Neural crest cell (in vitro differentiated cells): ENCODE measurements around the gene MPRIP. TPM values are rescaled to one million over a fixed set of nuclear protein-coding genes. Genes with fewer than 3 reads are reported as not detected.

ENCODE experiments used
- DNase-seq: peaks from one replicate; pipeline ENCODE4 v3.0.0; 2021; ENCODE audit warnings: low read depth, mixed read lengths, low spot score
- H3K27ac Mint-ChIP-seq: one replicate; pipeline ENCODE4 v1.8.0; 2021; ENCODE audit warnings: mild to moderate bottlenecking, mixed read lengths; ENCODE audit not compliant: unreplicated experiment
- H3K27me3 Mint-ChIP-seq: 2 replicates; pipeline ENCODE4 v1.8.0; 2021; ENCODE audit warnings: low read depth, mild to moderate bottlenecking, mixed read lengths
- H3K36me3 Mint-ChIP-seq: 2 replicates; pipeline ENCODE4 v1.8.0; 2021; ENCODE audit warnings: low read depth, mild to moderate bottlenecking, mixed read lengths
- H3K4me1 Mint-ChIP-seq: 2 replicates; pipeline ENCODE4 v1.8.0; 2021; ENCODE audit warnings: mixed read lengths
- H3K4me3 Mint-ChIP-seq: one replicate; pipeline ENCODE4 v1.8.0; 2021; ENCODE audit warnings: mild to moderate bottlenecking, mixed read lengths
- H3K9me3 Mint-ChIP-seq: 2 replicates; pipeline ENCODE4 v1.8.0; 2021; ENCODE audit warnings: mixed read lengths
- CTCF ChIP-seq: fragments of 200-600 bp; sonication (generic); conservative IDR thresholded peaks from 2 replicates; pipeline ENCODE4 v1.5.0; 2021; ENCODE audit warnings: antibody characterized with exemption, mild to moderate bottlenecking
- total RNA-seq: library from RNA; stranded (reverse); gene quantifications from 2 replicates; pipeline ENCODE4 v1.2.1, GENCODE V29; 2021

MPRIP gene
- total RNA-seq, 1 donor from 2014 or later, result 241 TPM

GRCh38 chr17:17127730-17128291 is 85.6 kb downstream of the MPRIP start:
- Mint-ChIP-seq H3K4me3 (no peak overlapping the region), H3K9me3 (no peaks in the 10 kb centered on the region), H3K27me3 (no peaks in the 10 kb centered on the region), H3K36me3 (no peaks in the 10 kb centered on the region), H3K27ac (no peak overlapping the region), H3K4me1 (peaks cover 38% of the 10 kb centered on the region)
- no peak for TF ChIP-seq CTCF
- no peak for DNase-seq

GRCh38 chr17:17128476-17129075 is 86.3 kb downstream of the MPRIP start:
- Mint-ChIP-seq H3K27ac (no peak overlapping the region), H3K27me3 (no peaks in the 10 kb centered on the region), H3K4me3 (no peak overlapping the region), H3K9me3 (no peaks in the 10 kb centered on the region), H3K4me1 (peaks cover 39% of the 10 kb centered on the region), H3K36me3 (no peaks in the 10 kb centered on the region)
- no peak for DNase-seq
- TF ChIP-seq CTCF, result no peak

GRCh38 chr17:17129466-17129865 is 87.2 kb downstream of the MPRIP start:
- H3K9me3 Mint-ChIP-seq, result no peaks in the 10 kb centered on the region
- H3K27me3 Mint-ChIP-seq, result no peaks in the 10 kb centered on the region
- H3K27ac Mint-ChIP-seq, result no peak overlapping the region
- H3K4me3 Mint-ChIP-seq, result no peak overlapping the region
- TF ChIP-seq CTCF, result no peak
- no peak for DNase-seq
- peaks cover 35% of the 10 kb centered on the region for H3K4me1 Mint-ChIP-seq
- no peaks in the 10 kb centered on the region for H3K36me3 Mint-ChIP-seq

- H3K4me3 Mint-ChIP-seq, result no peak overlapping the region
- TF ChIP-seq CTCF, result no peak
- H3K4me1 Mint-ChIP-seq, result peaks cover 30% of the 10 kb centered on the region
- no peaks in the 10 kb centered on the region for H3K27me3 Mint-ChIP-seq
- DNase-seq, result no peak
- no peak overlapping the region for H3K27ac Mint-ChIP-seq
- H3K9me3 Mint-ChIP-seq, result no peaks in the 10 kb centered on the region
- no peaks in the 10 kb centered on the region for H3K36me3 Mint-ChIP-seq
Measured at GRCh38 chr17:17130077-17130844, 88.0 kb downstream of the MPRIP start.

GRCh38 chr17:17131839-17132238 is 89.6 kb downstream of the MPRIP start:
- no peaks in the 10 kb centered on the region for H3K27me3 Mint-ChIP-seq
- peaks cover 15% of the 10 kb centered on the region for H3K4me1 Mint-ChIP-seq
- no peaks in the 10 kb centered on the region for H3K36me3 Mint-ChIP-seq
- H3K27ac Mint-ChIP-seq, result no peak overlapping the region
- no peak for TF ChIP-seq CTCF
- no peak for DNase-seq
- no peak overlapping the region for H3K4me3 Mint-ChIP-seq
- H3K9me3 Mint-ChIP-seq, result no peaks in the 10 kb centered on the region
